Erythroblast (primary cell): ENCODE results near the gene SNTB2.

Experiments used
- GATA1 ChIP-seq: IDR thresholded peaks from 2 replicates; pipeline ENCODE4 v1.6.1; 2011; ENCODE audit warnings: low read depth, mild to moderate bottlenecking, control low read depth, low read length, moderate library complexity
- POLR2A ChIP-seq: IDR thresholded peaks from 2 replicates; pipeline ENCODE4 v1.6.1; 2011; ENCODE audit warnings: mild to moderate bottlenecking, low read length

- TF ChIP-seq POLR2A (no peak), GATA1 (no peak)
Measured at GRCh38 chr16:69334696-69335095, 147.7 kb downstream of the SNTB2 start.
